Transverse colon (tissue), 4 donors: ENCODE measurements around the gene CHIA.

Source experiments
- EP300 ChIP-seq: sonication (generic); formaldehyde crosslinking; IDR thresholded peaks from one replicate; pipeline ENCODE4 v1.6.1; 2017; ENCODE audit warnings: antibody characterized with exemption, low read depth
- POLR2A ChIP-seq: fragments of 450-650 bp; IDR thresholded peaks from one replicate; pipeline ENCODE4 v1.6.1; 2016; ENCODE audit warnings: antibody characterized with exemption, mild to moderate bottlenecking, moderate library complexity
- POLR2AphosphoS5 ChIP-seq, 3 donors: sonication (generic); formaldehyde crosslinking; IDR thresholded peaks; one replicate each; pipeline ENCODE4 v1.6.1; 2016; ENCODE audit warnings: antibody characterized with exemption in 3 of 3
- TF ChIP-seq, protein P1 (sequence below), 5 experiments: fragments of 200-600 bp in 3 of 5; fragments of 450-650 bp in 2 of 5; sonication (generic) in 3 of 5; IDR thresholded peaks; 1 replicate in 2 of 5; 2 replicates in 3 of 5; pipeline ENCODE4 v1.5.1; 2016 to 2017; ENCODE audit warnings: antibody characterized with exemption in 5 of 5, inconsistent platforms in 3 of 5, mild to moderate bottlenecking in 2 of 5, moderate library complexity in 1 of 5

DNA sequence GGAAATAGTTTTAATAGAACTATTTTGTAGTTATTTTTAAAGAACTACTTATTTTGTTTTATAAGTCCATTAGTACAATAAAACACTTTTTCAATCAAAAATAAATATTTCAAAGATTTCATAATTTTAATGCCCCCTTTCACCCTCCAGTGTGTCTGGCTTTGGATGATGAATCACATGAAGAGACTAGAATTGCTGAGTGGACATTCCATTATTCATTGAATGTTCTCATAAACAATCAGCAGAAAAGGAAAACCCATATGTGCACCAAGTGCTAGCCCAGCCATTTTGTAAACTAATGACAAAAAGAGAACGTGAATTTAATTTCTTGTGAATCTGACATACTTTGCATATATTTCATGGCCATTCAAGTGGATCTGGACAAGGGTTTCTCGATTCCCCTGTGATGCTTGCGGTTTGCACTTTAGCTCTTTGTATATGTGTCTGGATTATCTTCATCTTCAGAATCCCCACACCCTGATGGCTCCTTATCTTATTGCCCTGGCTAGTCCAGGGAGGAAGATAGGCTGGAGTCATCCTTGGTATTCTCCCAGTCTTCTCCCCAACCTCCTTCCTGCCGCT lies 20.7 kb upstream of the CHIA start:
- TF ChIP-seq, protein P1, sequence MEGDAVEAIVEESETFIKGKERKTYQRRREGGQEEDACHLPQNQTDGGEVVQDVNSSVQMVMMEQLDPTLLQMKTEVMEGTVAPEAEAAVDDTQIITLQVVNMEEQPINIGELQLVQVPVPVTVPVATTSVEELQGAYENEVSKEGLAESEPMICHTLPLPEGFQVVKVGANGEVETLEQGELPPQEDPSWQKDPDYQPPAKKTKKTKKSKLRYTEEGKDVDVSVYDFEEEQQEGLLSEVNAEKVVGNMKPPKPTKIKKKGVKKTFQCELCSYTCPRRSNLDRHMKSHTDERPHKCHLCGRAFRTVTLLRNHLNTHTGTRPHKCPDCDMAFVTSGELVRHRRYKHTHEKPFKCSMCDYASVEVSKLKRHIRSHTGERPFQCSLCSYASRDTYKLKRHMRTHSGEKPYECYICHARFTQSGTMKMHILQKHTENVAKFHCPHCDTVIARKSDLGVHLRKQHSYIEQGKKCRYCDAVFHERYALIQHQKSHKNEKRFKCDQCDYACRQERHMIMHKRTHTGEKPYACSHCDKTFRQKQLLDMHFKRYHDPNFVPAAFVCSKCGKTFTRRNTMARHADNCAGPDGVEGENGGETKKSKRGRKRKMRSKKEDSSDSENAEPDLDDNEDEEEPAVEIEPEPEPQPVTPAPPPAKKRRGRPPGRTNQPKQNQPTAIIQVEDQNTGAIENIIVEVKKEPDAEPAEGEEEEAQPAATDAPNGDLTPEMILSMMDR (IDR thresholded peaks at IDR 0.05), result no peak
- no peak for TF ChIP-seq POLR2A
- no peak for TF ChIP-seq POLR2AphosphoS5 (IDR thresholded peaks at IDR 0.05)
- no peak for TF ChIP-seq EP300
